HS-5 (cell line): ENCODE data around the gene RIN3.

Source experiments
- DNase-seq: peaks from one replicate; pipeline ENCODE4 v3.0.0-alpha.2; 2012; ENCODE audit warnings: low read depth

RIN3 gene

GRCh38 chr14:92646952-92647796 lies 133.6 kb downstream of the RIN3 start:
- DNase-seq, result peak; percentile 74

DNA sequence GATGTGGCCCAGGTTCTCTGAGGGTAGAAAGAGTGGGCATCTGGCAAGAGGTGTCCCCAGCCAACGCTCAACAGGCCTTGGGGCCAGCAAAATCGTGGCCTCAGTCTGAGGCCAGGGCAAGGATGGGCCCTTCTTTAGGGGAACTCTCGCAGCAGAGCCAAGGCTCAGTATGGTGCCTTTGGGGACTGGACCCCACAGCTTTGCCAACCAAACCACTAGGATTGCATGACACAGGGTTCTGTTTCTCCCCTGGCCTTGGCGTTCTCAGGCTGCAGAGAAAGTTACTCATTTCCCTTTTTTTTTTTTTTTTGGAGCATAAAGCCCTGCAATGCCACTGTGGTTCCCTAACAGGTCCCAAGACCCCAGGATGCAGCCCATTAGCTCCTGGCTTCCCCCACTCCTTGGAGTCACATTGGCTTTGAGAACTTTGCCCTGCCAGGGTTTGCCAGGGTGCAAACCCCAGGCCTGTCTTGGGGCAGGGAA lies 134.3 kb downstream of the RIN3 start:
- peak; percentile 31 for DNase-seq

- no peak for DNase-seq
Observed at GRCh38 chr14:92649066-92649465, 135.5 kb downstream of the RIN3 start.

GRCh38 chr14:92649934-92650545 lies 136.5 kb downstream of the RIN3 start:
- peak; percentile 46 for DNase-seq

DNA sequence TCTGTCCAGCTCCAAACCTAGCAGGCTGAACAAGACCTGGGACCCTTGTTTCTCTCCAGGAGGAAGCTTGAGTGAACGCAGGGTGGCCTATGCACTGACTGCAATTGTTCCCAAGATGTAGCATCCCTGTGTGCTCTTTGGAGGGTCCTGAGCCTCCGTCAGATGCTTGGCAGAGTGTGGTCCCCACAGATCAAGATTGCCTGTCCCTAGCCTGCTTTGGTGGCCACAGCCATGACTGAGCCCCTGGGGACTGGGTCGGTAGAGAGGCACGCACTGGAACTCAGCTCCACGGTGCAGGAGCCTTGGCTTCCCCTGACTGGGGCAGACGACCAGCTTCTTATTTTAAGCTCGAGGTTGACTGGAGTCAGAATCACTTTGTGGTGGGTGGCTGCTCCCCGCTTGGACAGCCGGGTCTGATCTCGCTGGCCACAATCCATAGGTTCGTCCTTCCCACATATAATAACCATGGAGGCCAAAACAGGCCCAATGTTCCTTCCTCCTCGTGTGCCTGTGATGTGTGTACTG lies 137.1 kb downstream of the RIN3 start:
- DNase-seq, result no peak

- DNase-seq, result no peak
Observed at GRCh38 chr14:92651106-92651757, 137.7 kb downstream of the RIN3 start.

GRCh38 chr14:92651758-92652406 lies 138.3 kb downstream of the RIN3 start:
- DNase-seq, result no peak

DNA sequence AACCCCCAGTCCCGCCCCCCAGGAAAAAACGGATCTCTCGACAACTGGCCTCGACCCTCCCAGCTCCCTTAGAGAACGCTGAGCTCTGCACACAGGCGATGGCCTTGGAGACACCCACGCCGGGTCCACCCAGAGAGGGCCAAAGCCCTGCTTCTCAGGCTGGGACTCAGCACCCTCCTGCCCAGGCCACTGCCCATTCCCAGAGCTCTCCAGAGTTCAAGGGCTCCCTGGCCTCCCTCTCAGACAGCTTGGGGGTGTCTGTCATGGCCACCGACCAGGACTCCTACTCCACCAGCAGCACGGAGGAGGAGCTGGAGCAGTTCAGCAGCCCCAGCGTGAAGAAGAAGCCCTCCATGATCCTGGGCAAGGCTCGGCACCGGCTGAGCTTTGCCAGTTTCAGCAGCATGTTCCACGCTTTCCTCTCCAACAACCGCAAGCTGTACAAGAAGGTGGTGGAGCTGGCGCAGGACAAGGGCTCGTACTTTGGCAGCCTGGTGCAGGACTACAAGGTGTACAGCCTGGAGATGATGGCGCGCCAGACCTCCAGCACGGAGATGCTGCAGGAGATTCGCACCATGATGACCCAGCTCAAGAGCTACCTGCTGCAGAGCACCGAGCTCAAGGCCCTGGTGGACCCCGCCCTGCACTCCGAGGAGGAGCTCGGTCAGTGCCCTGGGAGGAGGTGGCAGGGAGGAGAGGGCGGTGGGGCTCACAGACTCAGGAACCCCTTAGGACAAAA lies 139.0 kb downstream of the RIN3 start:
- no peak for DNase-seq

DNA sequence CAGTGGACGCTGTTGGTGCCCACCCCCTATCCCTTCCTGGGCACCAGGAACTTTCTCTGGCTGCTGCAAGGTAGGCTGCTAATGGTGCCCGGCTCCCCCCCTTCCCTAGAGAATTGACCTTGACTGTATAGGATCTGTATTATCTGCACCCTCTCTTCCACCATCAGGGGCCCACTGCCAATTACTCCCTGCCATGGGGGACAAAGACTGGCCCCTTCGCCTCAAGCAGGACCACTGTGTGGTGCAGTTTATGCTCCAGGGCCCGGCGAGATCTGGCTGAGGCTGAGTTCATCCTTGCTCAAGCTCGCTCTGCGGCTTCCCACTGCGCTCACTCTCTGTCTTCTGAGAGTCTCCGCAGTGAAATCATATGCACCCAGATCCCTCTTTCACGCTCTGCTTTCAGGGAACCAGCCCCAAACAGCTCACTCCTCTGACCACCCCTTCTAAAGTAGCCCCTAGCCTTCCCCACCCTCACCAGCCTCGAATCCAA lies 139.6 kb downstream of the RIN3 start:
- DNase-seq, result no peak

GRCh38 chr14:92654239-92654901 lies 140.8 kb downstream of the RIN3 start:
- DNase-seq, result no peak

DNA sequence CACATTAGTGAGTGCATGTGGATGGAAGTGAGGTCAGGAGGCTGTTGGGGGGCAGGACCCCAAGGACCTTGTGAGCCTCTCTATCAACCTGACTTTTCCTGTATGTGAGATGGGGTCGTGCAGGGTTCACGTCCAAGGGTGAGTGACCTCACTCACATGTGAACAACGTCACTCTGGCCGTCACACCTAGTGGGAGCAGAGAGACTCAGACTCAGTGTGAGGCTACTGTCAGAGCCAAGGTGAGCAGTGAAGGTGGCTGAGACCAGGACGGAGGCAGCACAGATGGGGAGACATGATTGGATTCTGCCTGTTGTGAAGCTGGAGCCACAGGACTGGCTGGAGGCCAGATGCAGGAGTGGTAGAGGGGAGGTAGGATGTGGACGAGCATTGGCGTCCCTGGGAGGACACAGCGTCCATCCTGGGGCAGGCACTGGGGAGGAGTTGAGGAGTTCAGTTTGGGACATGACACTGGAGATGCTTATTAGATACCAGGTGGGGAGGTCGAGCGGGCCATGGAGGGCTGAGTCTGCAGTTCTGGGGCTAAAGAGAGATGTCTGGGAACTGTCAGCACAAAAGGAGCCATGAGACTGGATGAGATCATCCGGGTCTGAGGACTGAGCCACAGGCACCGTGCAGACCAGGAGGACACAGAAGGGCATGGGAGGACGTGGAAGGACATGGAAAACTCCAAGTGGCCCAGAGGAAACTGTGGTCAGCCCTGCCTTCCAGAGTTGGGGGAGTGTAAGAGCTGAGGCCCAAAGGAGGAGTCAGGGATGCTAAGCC lies 142.0 kb downstream of the RIN3 start:
- no peak for DNase-seq

GRCh38 chr14:92656306-92657081 lies 142.9 kb downstream of the RIN3 start:
- DNase-seq, result no peak

DNA sequence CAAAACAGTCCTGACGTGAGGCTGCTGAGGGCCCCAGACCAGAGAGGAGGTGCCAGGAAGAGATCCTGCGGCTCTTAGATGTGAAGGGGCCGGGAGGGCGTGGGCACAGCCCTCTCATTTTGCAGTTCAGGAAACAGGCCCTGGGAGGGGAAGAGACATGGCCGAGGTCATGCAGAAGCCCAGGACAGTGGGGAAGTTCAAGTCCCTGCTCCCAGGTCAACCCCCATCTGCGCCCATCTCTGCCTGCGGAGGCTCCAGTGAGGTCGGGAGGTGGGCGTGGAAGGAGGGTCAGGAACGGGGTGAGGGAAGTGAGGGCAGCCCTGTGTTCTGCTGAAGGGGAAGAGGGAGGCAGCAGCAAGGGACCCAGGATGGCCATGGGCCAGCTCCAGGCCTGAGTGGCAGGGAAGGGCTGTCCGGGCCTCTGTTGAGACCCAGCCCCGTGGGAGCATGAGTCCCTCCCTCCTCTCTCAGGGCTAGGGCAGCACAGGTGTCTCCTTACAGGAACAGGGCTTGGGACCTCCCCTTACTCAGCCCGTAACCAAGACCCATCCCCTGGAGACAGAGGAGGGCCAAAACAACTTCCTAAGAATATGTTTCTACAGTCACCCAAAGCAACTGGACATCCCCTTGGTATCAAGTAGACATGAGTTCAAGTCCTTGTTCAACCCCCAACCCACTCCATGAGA lies 144.0 kb downstream of the RIN3 start:
- DNase-seq, result no peak

GRCh38 chr14:92658160-92658559 lies 144.6 kb downstream of the RIN3 start:
- DNase-seq, result no peak

DNA sequence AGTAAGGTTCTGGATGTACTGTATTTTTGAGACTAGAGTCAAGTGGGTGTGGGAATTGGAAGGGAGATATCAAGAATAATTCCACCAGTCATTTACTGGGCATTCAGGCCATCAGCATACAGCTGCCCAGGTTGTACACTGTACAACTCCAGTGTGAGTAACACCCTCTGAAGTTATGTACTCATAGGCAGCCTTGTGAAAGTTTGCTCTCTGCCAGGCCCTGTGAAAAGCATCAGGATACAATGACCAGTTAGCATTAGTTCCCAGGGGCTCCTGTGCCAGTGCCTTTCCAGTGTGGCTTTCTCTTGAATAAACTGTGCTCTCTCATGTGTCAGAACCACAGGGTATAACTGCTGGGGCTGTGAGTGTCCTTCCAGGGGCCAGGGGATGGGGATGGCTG lies 145.1 kb downstream of the RIN3 start:
- DNase-seq, result no peak

GRCh38 chr14:92659765-92660561 lies 146.4 kb downstream of the RIN3 start:
- DNase-seq, result no peak

GRCh38 chr14:92660571-92660970 lies 147.0 kb downstream of the RIN3 start:
- DNase-seq, result no peak

- peak; percentile 46 for DNase-seq
Observed at GRCh38 chr14:92663049-92663448, 149.5 kb downstream of the RIN3 start.
